Nephron progenitor cell (in vitro differentiated cells): ENCODE results near the gene RIMBP2.
"Not testable (repeated sequence)": the region's sequence is repeated elsewhere in the genome, so short reads cannot be mapped to it uniquely, and the experiment has no call there.

ENCODE experiments used
- DNase-seq: peaks from one replicate; pipeline ENCODE4 v3.0.0; 2021
- H3K27ac Mint-ChIP-seq: 2 replicates; pipeline ENCODE4 v1.8.0; 2021; ENCODE audit warnings: mild to moderate bottlenecking, moderate library complexity, mixed read lengths
- H3K27me3 Mint-ChIP-seq: 2 replicates; pipeline ENCODE4 v1.8.0; 2021; ENCODE audit warnings: mild to moderate bottlenecking, low read depth, mixed read lengths; ENCODE audit not compliant: poor library complexity
- H3K36me3 Mint-ChIP-seq: 2 replicates; pipeline ENCODE4 v1.8.0; 2021; ENCODE audit warnings: low read depth, mixed read lengths
- H3K4me1 Mint-ChIP-seq: 2 replicates; pipeline ENCODE4 v1.8.0; 2021; ENCODE audit warnings: mixed read lengths
- H3K4me3 Mint-ChIP-seq: 2 replicates; pipeline ENCODE4 v1.8.0; 2021; ENCODE audit warnings: mild to moderate bottlenecking, moderate library complexity, mixed read lengths
- H3K9me3 Mint-ChIP-seq: 2 replicates; pipeline ENCODE4 v1.8.0; 2021; ENCODE audit warnings: mild to moderate bottlenecking, moderate library complexity, mixed read lengths
- TF ChIP-seq, protein P1 (sequence below): fragments of 200-600 bp; sonication (generic); IDR thresholded peaks from 2 replicates; pipeline ENCODE4 v1.5.0; 2021; ENCODE audit warnings: antibody characterized with exemption

The RIMBP2 gene

DNA sequence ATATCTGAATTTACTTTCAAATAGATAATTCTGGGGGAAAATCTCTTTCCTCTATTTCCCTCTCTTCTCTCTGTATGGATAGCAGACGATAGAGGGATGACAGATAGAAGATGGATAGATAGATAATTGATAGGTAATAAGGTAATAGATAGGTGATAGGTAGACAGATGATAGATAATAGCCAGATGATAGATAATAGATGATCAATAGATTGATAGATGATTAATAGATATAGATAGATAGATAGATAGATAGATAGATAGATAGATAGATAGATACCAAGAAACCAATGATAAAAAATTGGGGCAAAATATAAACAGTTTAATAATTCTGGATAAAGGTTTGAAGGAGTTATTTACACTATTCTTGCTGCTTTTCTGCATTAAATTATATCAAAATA, 26.6 kb upstream of the RIMBP2 start:
- Mint-ChIP-seq H3K27me3 (peaks cover 25% of the 10 kb centered on the region), H3K4me3 (no peak overlapping the region), H3K4me1 (peaks cover 2% of the 10 kb centered on the region), H3K36me3 (no peaks in the 10 kb centered on the region), H3K9me3 (peaks cover 20% of the 10 kb centered on the region), H3K27ac (no peak overlapping the region)
- TF ChIP-seq, protein P1, sequence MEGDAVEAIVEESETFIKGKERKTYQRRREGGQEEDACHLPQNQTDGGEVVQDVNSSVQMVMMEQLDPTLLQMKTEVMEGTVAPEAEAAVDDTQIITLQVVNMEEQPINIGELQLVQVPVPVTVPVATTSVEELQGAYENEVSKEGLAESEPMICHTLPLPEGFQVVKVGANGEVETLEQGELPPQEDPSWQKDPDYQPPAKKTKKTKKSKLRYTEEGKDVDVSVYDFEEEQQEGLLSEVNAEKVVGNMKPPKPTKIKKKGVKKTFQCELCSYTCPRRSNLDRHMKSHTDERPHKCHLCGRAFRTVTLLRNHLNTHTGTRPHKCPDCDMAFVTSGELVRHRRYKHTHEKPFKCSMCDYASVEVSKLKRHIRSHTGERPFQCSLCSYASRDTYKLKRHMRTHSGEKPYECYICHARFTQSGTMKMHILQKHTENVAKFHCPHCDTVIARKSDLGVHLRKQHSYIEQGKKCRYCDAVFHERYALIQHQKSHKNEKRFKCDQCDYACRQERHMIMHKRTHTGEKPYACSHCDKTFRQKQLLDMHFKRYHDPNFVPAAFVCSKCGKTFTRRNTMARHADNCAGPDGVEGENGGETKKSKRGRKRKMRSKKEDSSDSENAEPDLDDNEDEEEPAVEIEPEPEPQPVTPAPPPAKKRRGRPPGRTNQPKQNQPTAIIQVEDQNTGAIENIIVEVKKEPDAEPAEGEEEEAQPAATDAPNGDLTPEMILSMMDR = no peak
- DNase-seq = no peak

DNA sequence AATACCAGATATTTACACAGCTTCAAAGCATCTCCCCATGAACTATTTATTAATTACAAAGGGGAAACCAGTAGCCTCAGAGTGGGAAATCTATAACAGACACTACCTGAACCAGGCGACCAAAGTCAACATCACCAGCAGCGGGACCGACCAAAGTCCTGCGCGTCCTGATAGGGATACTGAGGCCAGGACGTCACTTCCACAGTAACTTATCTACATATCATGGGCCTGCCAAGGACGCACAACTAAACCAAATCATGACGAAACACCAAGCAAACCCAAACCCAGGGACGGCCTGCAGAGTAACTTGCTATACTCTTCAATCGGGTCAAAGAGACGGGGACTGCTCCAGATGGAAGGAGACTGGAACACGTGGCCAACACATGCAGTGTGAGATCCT, 26.0 kb upstream of the RIMBP2 start:
- no peak overlapping the region for H3K4me3 Mint-ChIP-seq
- H3K4me1 Mint-ChIP-seq = peaks cover 7% of the 10 kb centered on the region
- H3K9me3 Mint-ChIP-seq = peaks cover 20% of the 10 kb centered on the region
- peaks cover 27% of the 10 kb centered on the region for H3K27me3 Mint-ChIP-seq
- no peak for DNase-seq
- no peaks in the 10 kb centered on the region for H3K36me3 Mint-ChIP-seq
- no peak overlapping the region for H3K27ac Mint-ChIP-seq
- TF ChIP-seq, protein P1 = no peak

DNA sequence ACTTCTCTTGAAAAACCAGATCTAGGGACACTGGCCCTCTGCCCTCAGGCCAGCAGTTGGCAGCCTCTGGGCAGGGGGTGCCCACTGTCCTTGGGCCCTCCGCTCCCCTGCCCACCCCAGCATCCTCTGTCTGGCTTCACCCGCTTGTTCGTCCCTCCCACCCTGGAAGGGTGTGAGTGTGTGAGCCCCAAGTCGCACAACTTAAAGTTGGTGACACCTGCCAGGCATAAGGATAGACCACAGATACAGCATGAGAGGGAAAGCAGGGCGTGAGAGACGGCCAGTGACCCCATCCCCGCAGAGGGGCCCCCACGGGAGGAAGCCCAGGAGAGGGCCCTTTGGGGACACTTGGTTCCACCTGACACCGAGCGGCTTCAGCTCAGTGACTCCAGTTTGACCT, 23.5 kb upstream of the RIMBP2 start:
- TF ChIP-seq, protein P1 = no peak
- peaks cover 20% of the 10 kb centered on the region for H3K9me3 Mint-ChIP-seq
- peaks cover 7% of the 10 kb centered on the region for H3K4me1 Mint-ChIP-seq
- peaks cover 26% of the 10 kb centered on the region for H3K27me3 Mint-ChIP-seq
- no peak overlapping the region for H3K4me3 Mint-ChIP-seq
- no peak overlapping the region for H3K27ac Mint-ChIP-seq
- no peaks in the 10 kb centered on the region for H3K36me3 Mint-ChIP-seq
- DNase-seq = no peak

DNA sequence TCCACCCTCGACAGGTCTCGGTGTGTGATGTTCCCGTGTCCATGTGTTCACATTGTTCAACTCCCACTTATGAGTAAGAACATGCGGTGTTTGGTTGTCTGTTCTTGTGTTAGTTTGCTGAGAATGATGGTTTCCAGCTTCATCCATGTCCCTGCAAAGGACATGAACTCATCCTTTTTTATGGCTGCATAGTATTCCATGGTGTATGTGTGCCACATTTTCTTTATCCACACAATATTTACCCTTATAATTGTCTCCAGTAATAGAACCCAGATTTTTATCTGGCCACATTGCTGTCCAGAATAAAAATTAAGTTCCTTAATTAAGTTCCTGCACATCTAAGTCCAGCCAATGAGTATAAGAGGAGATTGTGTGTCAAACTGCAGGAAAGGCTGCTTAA, 22.3 kb upstream of the RIMBP2 start:
- not testable (repeated sequence) for H3K27ac Mint-ChIP-seq, H3K4me1 Mint-ChIP-seq, DNase-seq, H3K36me3 Mint-ChIP-seq, H3K4me3 Mint-ChIP-seq
- peaks cover 16% of the 10 kb centered on the region for H3K9me3 Mint-ChIP-seq
- H3K27me3 Mint-ChIP-seq = peaks cover 17% of the 10 kb centered on the region

DNA sequence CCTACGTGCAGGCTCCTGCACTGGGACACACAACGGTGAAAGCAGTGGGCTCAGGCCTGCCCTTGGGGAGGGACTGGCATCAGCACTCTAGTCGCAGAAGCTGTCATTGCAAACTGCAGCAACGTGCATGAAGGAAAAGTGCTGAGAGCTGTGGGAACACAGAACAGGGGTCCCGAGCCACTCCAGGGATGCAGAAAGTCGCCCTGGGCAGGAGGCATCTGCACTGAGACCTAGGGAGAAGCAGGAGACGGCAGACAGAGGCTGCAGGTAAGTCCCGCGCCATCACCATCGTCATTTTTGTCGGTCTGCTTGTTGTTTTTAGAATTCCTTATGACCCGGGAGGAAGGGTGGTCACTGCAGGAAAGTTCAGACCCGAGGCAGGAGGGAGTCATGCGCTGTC, 21.6 kb upstream of the RIMBP2 start:
- peaks cover 16% of the 10 kb centered on the region for H3K9me3 Mint-ChIP-seq
- TF ChIP-seq, protein P1 = no peak
- H3K4me1 Mint-ChIP-seq = peaks cover 7% of the 10 kb centered on the region
- H3K27ac Mint-ChIP-seq = no peak overlapping the region
- DNase-seq = no peak
- H3K27me3 Mint-ChIP-seq = peaks cover 18% of the 10 kb centered on the region
- H3K36me3 Mint-ChIP-seq = no peaks in the 10 kb centered on the region
- H3K4me3 Mint-ChIP-seq = no peak overlapping the region

DNA sequence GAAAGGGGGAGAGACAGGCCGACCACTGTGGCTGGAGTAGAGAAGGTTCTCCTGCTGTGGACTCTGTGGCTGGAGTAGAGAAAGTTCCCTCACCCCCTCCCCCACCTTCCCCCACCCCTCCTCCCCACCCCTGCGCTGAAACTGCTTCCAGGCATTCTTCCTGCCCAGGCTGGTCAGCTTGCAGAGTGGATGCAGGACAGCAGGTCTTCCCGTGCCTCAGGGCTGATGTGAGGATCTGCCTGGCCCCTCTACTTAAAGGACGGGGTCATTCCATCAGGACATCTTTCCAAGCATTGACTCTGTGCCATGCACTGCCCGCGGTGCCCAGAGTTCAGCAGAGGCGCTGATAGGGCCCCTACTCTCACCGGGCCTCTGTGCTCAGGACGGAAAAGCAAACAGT, 13.2 kb upstream of the RIMBP2 start:
- peaks cover 12% of the 10 kb centered on the region for H3K4me1 Mint-ChIP-seq
- peaks cover 29% of the 10 kb centered on the region for H3K9me3 Mint-ChIP-seq
- TF ChIP-seq, protein P1 = no peak
- H3K27me3 Mint-ChIP-seq = peaks cover 10% of the 10 kb centered on the region
- H3K4me3 Mint-ChIP-seq = no peak overlapping the region
- H3K27ac Mint-ChIP-seq = no peak overlapping the region
- H3K36me3 Mint-ChIP-seq = no peaks in the 10 kb centered on the region
- no peak for DNase-seq
